CD8-positive, alpha-beta memory T cell (primary cell): ENCODE measurements around the gene DLG5. TPM values are rescaled to one million over a fixed set of nuclear protein-coding genes. Genes with fewer than 3 reads are reported as not detected.

Experiments
- CTCF ChIA-PET: fragments of 350-600 bp; sonication (Branson Sonifier 250); formaldehyde crosslinking; loops from one replicate; lab custom pipeline; 2021; ENCODE audit warnings: antibody characterized with exemption; lab: Charles Lee
- POLR2A ChIA-PET: fragments of 350-600 bp; sonication (Branson Sonifier 250); formaldehyde crosslinking; loops from one replicate; lab custom pipeline; 2021; ENCODE audit warnings: antibody characterized with exemption; lab: Charles Lee
- DNase-seq, 5 donors: peaks; one replicate each; pipeline versions ENCODE4 v3.0.0 to v3.0.0-alpha.2; 2020 to 2022; ENCODE audit warnings: mixed read lengths in 1 of 5
- H3K27ac ChIP-seq: one replicate; pipeline ENCODE4 v1.7.0; 2013; ENCODE audit warnings: low read depth, mild to moderate bottlenecking, low read length, moderate library complexity
- H3K27me3 ChIP-seq: 2 replicates; pipeline ENCODE4 v1.7.0; 2013; ENCODE audit warnings: low read length, mild to moderate bottlenecking; ENCODE audit not compliant: insufficient read depth, poor library complexity, severe bottlenecking
- H3K36me3 ChIP-seq: 2 replicates; pipeline ENCODE4 v1.7.0; 2013; ENCODE audit warnings: mild to moderate bottlenecking, low read length, moderate library complexity; ENCODE audit not compliant: insufficient read depth
- H3K4me1 ChIP-seq: 2 replicates; pipeline ENCODE4 v1.7.0; 2013; ENCODE audit warnings: mild to moderate bottlenecking, low read length, moderate library complexity; ENCODE audit not compliant: insufficient read depth
- H3K4me3 ChIP-seq: 2 replicates; pipeline ENCODE4 v1.7.0; 2013; ENCODE audit warnings: mild to moderate bottlenecking, low read length
- H3K9me3 ChIP-seq: 2 replicates; pipeline ENCODE4 v1.7.0; 2013; ENCODE audit warnings: mild to moderate bottlenecking, low read length
- H3K27ac Mint-ChIP-seq, 8 donors: one replicate each; pipeline ENCODE4 v1.8.0; 2020 to 2021; ENCODE audit warnings: mixed read lengths in 8 of 8, mild to moderate bottlenecking in 6 of 8, inconsistent platforms in 3 of 8, moderate library complexity in 3 of 8
- H3K27me3 Mint-ChIP-seq, 2 donors: one replicate each; pipeline ENCODE4 v1.8.0; 2020 to 2021; ENCODE audit warnings: mixed read lengths in 2 of 2, mild to moderate bottlenecking in 1 of 2, moderate library complexity in 1 of 2
- H3K36me3 Mint-ChIP-seq, 3 donors: one replicate each; pipeline ENCODE4 v1.8.0; 2020 to 2021; ENCODE audit warnings: mixed read lengths in 3 of 3, inconsistent platforms in 1 of 3, mild to moderate bottlenecking in 1 of 3
- H3K4me1 Mint-ChIP-seq, 3 donors: one replicate each; pipeline ENCODE4 v1.8.0; 2020 to 2021; ENCODE audit warnings: mixed read lengths in 3 of 3, inconsistent platforms in 1 of 3, mild to moderate bottlenecking in 1 of 3
- H3K4me3 Mint-ChIP-seq, 7 donors: one replicate each; pipeline ENCODE4 v1.8.0; 2020 to 2021; ENCODE audit warnings: mixed read lengths in 7 of 7, mild to moderate bottlenecking in 6 of 7, moderate library complexity in 4 of 7, inconsistent platforms in 2 of 7
- H3K9me3 Mint-ChIP-seq, 5 donors: one replicate each; pipeline ENCODE4 v1.8.0; 2020 to 2022; ENCODE audit warnings: mixed read lengths in 5 of 5, mild to moderate bottlenecking in 3 of 5, moderate library complexity in 2 of 5, inconsistent platforms in 1 of 5
- polyA plus RNA-seq: library from polyadenylated mRNA; unstranded; fragments of 300-500 nt; fragmentation: Illumina TruSeq; gene quantifications from one replicate; pipeline ENCODE4 v1.2.3, GENCODE V29; 2021
- total RNA-seq, 2 experiments: library from RNA; stranded (reverse); gene quantifications; one replicate each; pipeline ENCODE4 v1.2.3, GENCODE V29; 2021

Gene DLG5
- total and polyA plus RNA-seq, 3 experiments from 2014 or later = 1.1 to 2.1 (median 1.7) TPM

GRCh38 chr10:77829356-77829755 is 97.2 kb downstream of the DLG5 start:
- DNase-seq = no peak
- Histone ChIP-seq H3K27ac (no peak overlapping the region), H3K36me3 (no peaks in the 10 kb centered on the region), H3K27me3 (no peaks in the 10 kb centered on the region), H3K9me3 (no peaks in the 10 kb centered on the region), H3K4me3 (no peak overlapping the region), H3K4me1 (no peaks in the 10 kb centered on the region)
- H3K4me1 Mint-ChIP-seq = peaks cover 9 to 12% (median 9%) of the 10 kb centered on the region in 3 donors
- no peak overlapping the region for H3K4me3 Mint-ChIP-seq
- peaks cover 0 to 2% (median 0%) of the 10 kb centered on the region in 5 donors for H3K9me3 Mint-ChIP-seq
- ChIA-PET POLR2A (no interaction called here), CTCF (no interaction called here)
- H3K27ac Mint-ChIP-seq = peak overlapping the region in 2 of 8 donors; percentile 77 to 87
- H3K27me3 Mint-ChIP-seq = no peaks in the 10 kb centered on the region
- peaks cover 0 to 2% (median 0%) of the 10 kb centered on the region in 3 donors for H3K36me3 Mint-ChIP-seq

GRCh38 chr10:77828377-77828776 is 98.2 kb downstream of the DLG5 start:
- Mint-ChIP-seq H3K4me1 (peaks cover 9 to 10% (median 9%) of the 10 kb centered on the region in 3 donors), H3K9me3 (peaks cover 0 to 2% (median 0%) of the 10 kb centered on the region in 5 donors), H3K27me3 (no peaks in the 10 kb centered on the region), H3K36me3 (peaks cover 0 to 2% (median 0%) of the 10 kb centered on the region in 3 donors), H3K27ac (peak overlapping the region in 2 of 8 donors; percentile 11 to 44), H3K4me3 (no peak overlapping the region)
- Histone ChIP-seq H3K36me3 (no peaks in the 10 kb centered on the region), H3K27me3 (no peaks in the 10 kb centered on the region), H3K4me1 (no peaks in the 10 kb centered on the region), H3K4me3 (no peak overlapping the region), H3K27ac (no peak overlapping the region), H3K9me3 (no peaks in the 10 kb centered on the region)
- DNase-seq = no peak
- ChIA-PET POLR2A (no interaction called here), CTCF (no interaction called here)

- ChIA-PET CTCF (no interaction called here), POLR2A (no interaction called here)
- Mint-ChIP-seq H3K9me3 (peaks cover 0 to 2% (median 0%) of the 10 kb centered on the region in 5 donors), H3K4me1 (peaks cover 3 to 8% (median 4%) of the 10 kb centered on the region in 3 donors), H3K4me3 (no peak overlapping the region), H3K27ac (peak overlapping the region in 1 of 8 donors; percentile 7), H3K27me3 (no peaks in the 10 kb centered on the region), H3K36me3 (peaks cover 0 to 2% (median 0%) of the 10 kb centered on the region in 3 donors)
- Histone ChIP-seq H3K4me3 (no peak overlapping the region), H3K4me1 (no peaks in the 10 kb centered on the region), H3K27ac (no peak overlapping the region), H3K27me3 (no peaks in the 10 kb centered on the region), H3K36me3 (no peaks in the 10 kb centered on the region), H3K9me3 (no peaks in the 10 kb centered on the region)
- DNase-seq = no peak
Observed at GRCh38 chr10:77827366-77827765, 99.2 kb downstream of the DLG5 start.

- Histone ChIP-seq H3K9me3 (no peaks in the 10 kb centered on the region), H3K36me3 (no peaks in the 10 kb centered on the region), H3K4me1 (no peaks in the 10 kb centered on the region), H3K27me3 (no peaks in the 10 kb centered on the region), H3K4me3 (no peak overlapping the region), H3K27ac (no peak overlapping the region)
- no peak overlapping the region for H3K27ac Mint-ChIP-seq
- POLR2A ChIA-PET = no interaction called here
- H3K9me3 Mint-ChIP-seq = peaks cover 0 to 2% (median 0%) of the 10 kb centered on the region in 5 donors
- H3K4me1 Mint-ChIP-seq = no peaks in the 10 kb centered on the region
- CTCF ChIA-PET = no interaction called here
- no peak overlapping the region for H3K4me3 Mint-ChIP-seq
- peaks cover 0 to 4% (median 0%) of the 10 kb centered on the region in 3 donors for H3K36me3 Mint-ChIP-seq
- DNase-seq = no peak
- no peaks in the 10 kb centered on the region for H3K27me3 Mint-ChIP-seq
Observed at GRCh38 chr10:77825965-77826364, 100.6 kb downstream of the DLG5 start.

GRCh38 chr10:77824908-77825307 is 101.6 kb downstream of the DLG5 start:
- Histone ChIP-seq H3K4me3 (no peak overlapping the region), H3K27ac (no peak overlapping the region), H3K27me3 (no peaks in the 10 kb centered on the region), H3K36me3 (no peaks in the 10 kb centered on the region), H3K4me1 (no peaks in the 10 kb centered on the region), H3K9me3 (no peaks in the 10 kb centered on the region)
- POLR2A ChIA-PET = no interaction called here
- CTCF ChIA-PET = no interaction called here
- Mint-ChIP-seq H3K4me1 (no peaks in the 10 kb centered on the region), H3K27ac (peak overlapping the region in 1 of 8 donors; percentile 40), H3K27me3 (no peaks in the 10 kb centered on the region), H3K9me3 (peaks cover 0 to 2% (median 0%) of the 10 kb centered on the region in 5 donors), H3K36me3 (peaks cover 0 to 4% (median 0%) of the 10 kb centered on the region in 3 donors), H3K4me3 (no peak overlapping the region)
- DNase-seq = no peak

GRCh38 chr10:77823811-77824542 is 102.6 kb downstream of the DLG5 start:
- ChIA-PET CTCF (no interaction called here), POLR2A (no interaction called here)
- no peak overlapping the region for H3K4me3 Mint-ChIP-seq
- Histone ChIP-seq H3K27me3 (no peaks in the 10 kb centered on the region), H3K27ac (no peak overlapping the region), H3K9me3 (no peaks in the 10 kb centered on the region), H3K4me3 (no peak overlapping the region), H3K4me1 (no peaks in the 10 kb centered on the region), H3K36me3 (no peaks in the 10 kb centered on the region)
- no peaks in the 10 kb centered on the region for H3K4me1 Mint-ChIP-seq
- peaks cover 0 to 2% (median 0%) of the 10 kb centered on the region in 5 donors for H3K9me3 Mint-ChIP-seq
- peaks cover 0 to 4% (median 0%) of the 10 kb centered on the region in 3 donors for H3K36me3 Mint-ChIP-seq
- H3K27me3 Mint-ChIP-seq = no peaks in the 10 kb centered on the region
- peak overlapping the region in 3 of 8 donors; percentile 15 to 72 (median 42) for H3K27ac Mint-ChIP-seq
- no peak for DNase-seq

GRCh38 chr10:77821551-77821950 is 105.0 kb downstream of the DLG5 start:
- POLR2A ChIA-PET = no interaction called here
- CTCF ChIA-PET = no interaction called here
- Mint-ChIP-seq H3K27ac (peak overlapping the region in 1 of 8 donors; percentile 43), H3K36me3 (peaks cover 0 to 4% (median 0%) of the 10 kb centered on the region in 3 donors), H3K4me3 (no peak overlapping the region), H3K27me3 (no peaks in the 10 kb centered on the region), H3K4me1 (no peaks in the 10 kb centered on the region), H3K9me3 (peaks cover 0 to 2% (median 0%) of the 10 kb centered on the region in 5 donors)
- no peaks in the 10 kb centered on the region for H3K27me3 ChIP-seq
- no peaks in the 10 kb centered on the region for H3K9me3 ChIP-seq
- no peaks in the 10 kb centered on the region for H3K36me3 ChIP-seq
- no peak overlapping the region for H3K4me3 ChIP-seq
- H3K27ac ChIP-seq = no peak overlapping the region
- no peaks in the 10 kb centered on the region for H3K4me1 ChIP-seq
- no peak for DNase-seq

- no peaks in the 10 kb centered on the region for H3K4me1 Mint-ChIP-seq
- ChIA-PET CTCF (interaction anchor here (0.9 kb wide), 1 partner anchor 26 kb away, joined by 3 read pairs; no protein-coding TSS in a partner anchor), POLR2A (no interaction called here)
- H3K9me3 ChIP-seq = no peaks in the 10 kb centered on the region
- H3K4me1 ChIP-seq = no peaks in the 10 kb centered on the region
- no peaks in the 10 kb centered on the region for H3K27me3 ChIP-seq
- H3K36me3 Mint-ChIP-seq = peaks cover 0 to 4% (median 0%) of the 10 kb centered on the region in 3 donors
- no peaks in the 10 kb centered on the region for H3K27me3 Mint-ChIP-seq
- no peak overlapping the region for H3K4me3 Mint-ChIP-seq
- H3K4me3 ChIP-seq = no peak overlapping the region
- no peak overlapping the region for H3K27ac ChIP-seq
- DNase-seq = no peak
- H3K36me3 ChIP-seq = no peaks in the 10 kb centered on the region
- H3K27ac Mint-ChIP-seq = no peak overlapping the region
- H3K9me3 Mint-ChIP-seq = peaks cover 0 to under 1% (median 0%) of the 10 kb centered on the region in 5 donors
Observed at GRCh38 chr10:77821036-77821435, 105.5 kb downstream of the DLG5 start.
